ENCODE data around the gene DVL3.

Gene DVL3

DNA sequence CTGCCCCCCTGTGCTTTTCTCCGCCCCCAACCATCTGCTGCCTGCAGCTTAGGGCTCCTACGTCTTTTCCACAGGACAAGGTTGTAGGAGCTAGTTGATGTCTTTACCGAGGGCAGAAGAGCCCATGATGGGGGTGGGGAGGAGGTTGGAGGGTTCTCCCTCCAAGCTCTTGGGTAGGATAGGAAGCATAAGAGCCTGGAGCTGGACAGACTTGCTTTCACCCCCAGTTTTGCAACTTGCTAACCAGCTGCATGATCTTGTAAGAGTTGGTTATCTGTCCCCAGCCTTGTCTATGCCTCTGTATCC, 31.7 kb downstream of the DVL3 start:
- DNase-seq (ENCODE audit: low read depth) = peak; percentile 15
- TF ChIP-seq, protein P1, sequence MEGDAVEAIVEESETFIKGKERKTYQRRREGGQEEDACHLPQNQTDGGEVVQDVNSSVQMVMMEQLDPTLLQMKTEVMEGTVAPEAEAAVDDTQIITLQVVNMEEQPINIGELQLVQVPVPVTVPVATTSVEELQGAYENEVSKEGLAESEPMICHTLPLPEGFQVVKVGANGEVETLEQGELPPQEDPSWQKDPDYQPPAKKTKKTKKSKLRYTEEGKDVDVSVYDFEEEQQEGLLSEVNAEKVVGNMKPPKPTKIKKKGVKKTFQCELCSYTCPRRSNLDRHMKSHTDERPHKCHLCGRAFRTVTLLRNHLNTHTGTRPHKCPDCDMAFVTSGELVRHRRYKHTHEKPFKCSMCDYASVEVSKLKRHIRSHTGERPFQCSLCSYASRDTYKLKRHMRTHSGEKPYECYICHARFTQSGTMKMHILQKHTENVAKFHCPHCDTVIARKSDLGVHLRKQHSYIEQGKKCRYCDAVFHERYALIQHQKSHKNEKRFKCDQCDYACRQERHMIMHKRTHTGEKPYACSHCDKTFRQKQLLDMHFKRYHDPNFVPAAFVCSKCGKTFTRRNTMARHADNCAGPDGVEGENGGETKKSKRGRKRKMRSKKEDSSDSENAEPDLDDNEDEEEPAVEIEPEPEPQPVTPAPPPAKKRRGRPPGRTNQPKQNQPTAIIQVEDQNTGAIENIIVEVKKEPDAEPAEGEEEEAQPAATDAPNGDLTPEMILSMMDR (IDR thresholded peaks at IDR 0.05; ENCODE audit: low read depth, low read length) = no peak
- TF ChIP-seq, protein P2, sequence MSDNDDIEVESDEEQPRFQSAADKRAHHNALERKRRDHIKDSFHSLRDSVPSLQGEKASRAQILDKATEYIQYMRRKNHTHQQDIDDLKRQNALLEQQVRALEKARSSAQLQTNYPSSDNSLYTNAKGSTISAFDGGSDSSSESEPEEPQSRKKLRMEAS (IDR thresholded peaks at IDR 0.05; ENCODE audit: low read depth, low read length) = no peak
- TF ChIP-seq MYC (IDR thresholded peaks at IDR 0.05; ENCODE audit: low read depth, low read length) (no peak), POLR2A (IDR thresholded peaks at IDR 0.05; ENCODE audit: extremely low read depth, insufficient read length) (no peak)
- H3K4me3 ChIP-seq (ENCODE audit: low read depth, low read length) = peak overlapping the region; percentile 96

DNA sequence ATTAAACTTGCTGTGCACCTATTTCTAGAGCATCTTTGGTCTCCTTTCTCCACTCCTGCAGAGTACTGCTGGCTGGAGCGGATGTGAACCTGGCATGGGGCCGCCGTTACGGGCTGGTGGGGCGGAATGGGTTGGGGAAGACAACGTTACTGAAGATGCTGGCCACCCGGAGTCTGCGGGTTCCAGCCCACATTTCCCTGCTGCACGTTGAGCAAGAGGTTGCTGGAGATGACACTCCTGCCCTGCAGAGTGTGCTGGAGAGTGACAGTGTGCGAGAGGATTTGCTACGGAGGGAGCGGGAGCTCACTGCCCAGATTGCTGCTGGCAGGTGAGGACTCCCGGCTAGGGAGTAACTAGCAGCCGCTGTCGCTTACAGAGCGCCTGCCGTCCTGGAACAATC, 32.9 kb downstream of the DVL3 start:
- TF ChIP-seq, protein P1 (IDR thresholded peaks at IDR 0.05; ENCODE audit: low read depth, low read length) = no peak
- TF ChIP-seq MYC (IDR thresholded peaks at IDR 0.05; ENCODE audit: low read depth, low read length) (no peak), POLR2A (IDR thresholded peaks at IDR 0.05; ENCODE audit: extremely low read depth, insufficient read length) (no peak)
- TF ChIP-seq, protein P2 (IDR thresholded peaks at IDR 0.05; ENCODE audit: low read depth, low read length) = no peak
- DNase-seq (ENCODE audit: low read depth) = no peak
- no peak overlapping the region for H3K4me3 ChIP-seq (ENCODE audit: low read depth, low read length)

DNA sequence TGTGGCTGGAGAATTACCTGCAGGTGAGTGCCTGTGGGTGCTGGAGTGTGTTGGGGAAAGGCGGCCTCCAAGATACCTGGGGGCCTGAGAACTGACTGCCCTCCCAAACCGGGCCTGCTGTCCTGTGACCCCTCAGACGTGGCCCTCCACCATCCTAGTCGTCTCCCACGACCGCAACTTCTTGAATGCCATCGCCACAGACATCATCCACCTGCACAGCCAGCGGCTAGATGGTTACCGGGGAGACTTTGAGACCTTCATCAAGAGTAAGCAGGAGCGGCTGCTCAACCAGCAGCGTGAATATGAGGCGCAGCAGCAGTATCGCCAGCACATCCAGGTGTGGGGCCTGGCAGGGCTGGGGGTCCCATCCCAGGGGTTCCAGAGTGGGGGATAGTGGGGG, 34.2 kb downstream of the DVL3 start:
- TF ChIP-seq, protein P1 (IDR thresholded peaks at IDR 0.05; ENCODE audit: low read depth, low read length) = no peak
- TF ChIP-seq, protein P2 (IDR thresholded peaks at IDR 0.05; ENCODE audit: low read depth, low read length) = no peak
- TF ChIP-seq MYC (IDR thresholded peaks at IDR 0.05; ENCODE audit: low read depth, low read length) = no peak
- no peak overlapping the region for H3K4me3 ChIP-seq (ENCODE audit: low read depth, low read length)
- DNase-seq (ENCODE audit: low read depth) = no peak

DNA sequence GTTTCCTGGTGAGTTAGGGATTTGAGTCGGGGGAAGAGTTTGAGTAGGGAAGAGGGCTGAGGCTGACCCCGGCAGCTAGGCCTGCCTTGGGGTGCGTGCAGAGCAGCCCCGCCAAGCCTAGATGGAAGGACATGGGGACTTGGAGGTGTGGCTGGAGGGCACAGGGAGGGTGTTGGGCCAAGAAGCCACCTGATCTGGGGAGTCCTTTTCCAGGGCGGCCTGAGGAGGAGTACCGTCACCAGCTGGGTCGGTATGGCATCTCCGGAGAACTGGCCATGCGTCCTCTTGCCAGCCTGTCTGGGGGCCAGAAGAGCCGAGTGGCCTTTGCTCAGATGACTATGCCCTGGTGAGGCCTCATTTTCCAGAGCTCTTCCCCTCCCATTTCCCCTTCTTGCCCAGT, 37.7 kb downstream of the DVL3 start:
- no peak for DNase-seq (ENCODE audit: low read depth)
- TF ChIP-seq, protein P2 (IDR thresholded peaks at IDR 0.05; ENCODE audit: low read depth, low read length) = no peak
- TF ChIP-seq, protein P1 (IDR thresholded peaks at IDR 0.05; ENCODE audit: low read depth, low read length) = no peak
- TF ChIP-seq MYC (IDR thresholded peaks at IDR 0.05; ENCODE audit: low read depth, low read length) = no peak
- no peak for TF ChIP-seq POLR2A (IDR thresholded peaks at IDR 0.05; ENCODE audit: extremely low read depth, insufficient read length)

DNA sequence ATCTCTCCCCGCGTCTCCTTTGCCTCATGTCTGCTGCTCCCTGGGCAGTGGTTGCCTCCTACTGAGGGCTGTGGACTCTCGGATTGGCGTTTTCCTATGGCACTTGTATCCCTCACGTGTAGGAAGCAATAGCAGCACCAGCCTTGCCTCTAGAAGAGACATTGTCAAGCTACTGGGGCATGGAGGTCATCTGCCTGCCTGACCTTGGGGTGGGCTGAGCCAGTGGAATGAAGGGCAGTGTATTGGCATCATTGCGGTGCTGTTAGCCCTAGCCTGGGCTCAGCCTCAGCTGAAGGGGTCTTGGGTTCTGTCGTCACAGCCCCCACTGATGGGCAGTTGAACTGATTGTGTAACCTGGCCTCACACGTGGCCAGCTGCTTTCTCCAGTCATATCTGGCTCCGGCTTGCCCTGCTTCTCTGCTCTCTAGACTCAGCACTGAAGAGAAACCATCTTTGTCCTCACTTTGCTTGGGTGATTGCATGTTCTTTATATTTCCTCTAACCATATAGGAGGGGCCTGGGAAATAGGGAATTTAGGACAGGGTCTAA, 38.9 kb downstream of the DVL3 start:
- DNase-seq (ENCODE audit: low read depth) = no peak
- TF ChIP-seq, protein P1 (IDR thresholded peaks at IDR 0.05; ENCODE audit: low read depth, low read length) = no peak
- no peak for TF ChIP-seq POLR2A (IDR thresholded peaks at IDR 0.05; ENCODE audit: extremely low read depth, insufficient read length)
- TF ChIP-seq MYC (IDR thresholded peaks at IDR 0.05; ENCODE audit: low read depth, low read length) = no peak
- TF ChIP-seq, protein P2 (IDR thresholded peaks at IDR 0.05; ENCODE audit: low read depth, low read length) = no peak
- H3K4me3 ChIP-seq (ENCODE audit: low read depth, low read length) = no peak overlapping the region

More for the DNA sequence above, 37.7 kb downstream of the DVL3 start:
- H3K4me3 ChIP-seq (ENCODE audit: low read depth, low read length) = no peak overlapping the region

DNA sequence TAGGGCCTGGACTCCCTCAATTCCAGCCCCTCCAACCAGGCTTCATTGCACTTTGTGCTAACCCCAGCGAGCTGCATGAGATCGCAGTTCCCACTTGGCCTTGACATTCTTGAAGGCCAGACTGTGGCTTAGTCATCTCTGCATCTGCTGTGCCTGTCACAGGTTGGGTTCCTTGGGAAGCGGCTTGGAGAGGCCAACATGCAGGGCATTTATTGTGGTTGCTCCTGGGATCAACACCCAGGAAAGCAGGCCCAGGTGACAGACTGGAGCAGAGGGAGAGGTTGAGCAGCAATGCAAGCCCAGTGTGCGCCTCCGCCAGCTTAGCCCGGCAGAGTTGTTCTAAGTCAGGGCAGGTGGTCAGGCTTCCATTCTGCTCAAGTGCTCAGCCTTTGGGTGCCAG, 41.4 kb downstream of the DVL3 start:
- TF ChIP-seq, protein P2 (IDR thresholded peaks at IDR 0.05; ENCODE audit: low read depth, low read length) = no peak
- TF ChIP-seq, protein P1 (IDR thresholded peaks at IDR 0.05; ENCODE audit: low read depth, low read length) = no peak
- H3K4me3 ChIP-seq (ENCODE audit: low read depth, low read length) = no peak overlapping the region
- DNase-seq (ENCODE audit: low read depth) = no peak
